NCI-H187 (cell line): Measurements from ENCODE around the gene PCDH11X.
"Not testable (repeated sequence)": the region's sequence is repeated elsewhere in the genome, so short reads cannot be mapped to it uniquely, and the experiment has no call there.

Experiments used
- DNase-seq, 2 experiments: peaks; one replicate each; lab custom pipeline; 2025; lab: John Stamatoyannopoulos, UW

The PCDH11X gene, protein sequence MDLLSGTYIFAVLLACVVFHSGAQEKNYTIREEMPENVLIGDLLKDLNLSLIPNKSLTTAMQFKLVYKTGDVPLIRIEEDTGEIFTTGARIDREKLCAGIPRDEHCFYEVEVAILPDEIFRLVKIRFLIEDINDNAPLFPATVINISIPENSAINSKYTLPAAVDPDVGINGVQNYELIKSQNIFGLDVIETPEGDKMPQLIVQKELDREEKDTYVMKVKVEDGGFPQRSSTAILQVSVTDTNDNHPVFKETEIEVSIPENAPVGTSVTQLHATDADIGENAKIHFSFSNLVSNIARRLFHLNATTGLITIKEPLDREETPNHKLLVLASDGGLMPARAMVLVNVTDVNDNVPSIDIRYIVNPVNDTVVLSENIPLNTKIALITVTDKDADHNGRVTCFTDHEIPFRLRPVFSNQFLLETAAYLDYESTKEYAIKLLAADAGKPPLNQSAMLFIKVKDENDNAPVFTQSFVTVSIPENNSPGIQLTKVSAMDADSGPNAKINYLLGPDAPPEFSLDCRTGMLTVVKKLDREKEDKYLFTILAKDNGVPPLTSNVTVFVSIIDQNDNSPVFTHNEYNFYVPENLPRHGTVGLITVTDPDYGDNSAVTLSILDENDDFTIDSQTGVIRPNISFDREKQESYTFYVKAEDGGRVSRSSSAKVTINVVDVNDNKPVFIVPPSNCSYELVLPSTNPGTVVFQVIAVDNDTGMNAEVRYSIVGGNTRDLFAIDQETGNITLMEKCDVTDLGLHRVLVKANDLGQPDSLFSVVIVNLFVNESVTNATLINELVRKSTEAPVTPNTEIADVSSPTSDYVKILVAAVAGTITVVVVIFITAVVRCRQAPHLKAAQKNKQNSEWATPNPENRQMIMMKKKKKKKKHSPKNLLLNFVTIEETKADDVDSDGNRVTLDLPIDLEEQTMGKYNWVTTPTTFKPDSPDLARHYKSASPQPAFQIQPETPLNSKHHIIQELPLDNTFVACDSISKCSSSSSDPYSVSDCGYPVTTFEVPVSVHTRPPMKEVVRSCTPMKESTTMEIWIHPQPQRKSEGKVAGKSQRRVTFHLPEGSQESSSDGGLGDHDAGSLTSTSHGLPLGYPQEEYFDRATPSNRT (N-terminal part only)

GRCh38 chrX:91779135-91779534 lies at the start of gene PCDH11X:
TSS of gene PCDH11X (plus strand) at chrX:91779375. CDS start at chrX:91835505, 56,130 bp downstream.
- not testable (repeated sequence) for DNase-seq

GRCh38 chrX:91747446-91747845 lies 31.7 kb upstream of the PCDH11X start:
- not testable (repeated sequence) for DNase-seq

- DNase-seq: not testable (repeated sequence)
These were observed 26.2 kb upstream of the PCDH11X start for GRCh38 chrX:91753022-91753421.

DNA sequence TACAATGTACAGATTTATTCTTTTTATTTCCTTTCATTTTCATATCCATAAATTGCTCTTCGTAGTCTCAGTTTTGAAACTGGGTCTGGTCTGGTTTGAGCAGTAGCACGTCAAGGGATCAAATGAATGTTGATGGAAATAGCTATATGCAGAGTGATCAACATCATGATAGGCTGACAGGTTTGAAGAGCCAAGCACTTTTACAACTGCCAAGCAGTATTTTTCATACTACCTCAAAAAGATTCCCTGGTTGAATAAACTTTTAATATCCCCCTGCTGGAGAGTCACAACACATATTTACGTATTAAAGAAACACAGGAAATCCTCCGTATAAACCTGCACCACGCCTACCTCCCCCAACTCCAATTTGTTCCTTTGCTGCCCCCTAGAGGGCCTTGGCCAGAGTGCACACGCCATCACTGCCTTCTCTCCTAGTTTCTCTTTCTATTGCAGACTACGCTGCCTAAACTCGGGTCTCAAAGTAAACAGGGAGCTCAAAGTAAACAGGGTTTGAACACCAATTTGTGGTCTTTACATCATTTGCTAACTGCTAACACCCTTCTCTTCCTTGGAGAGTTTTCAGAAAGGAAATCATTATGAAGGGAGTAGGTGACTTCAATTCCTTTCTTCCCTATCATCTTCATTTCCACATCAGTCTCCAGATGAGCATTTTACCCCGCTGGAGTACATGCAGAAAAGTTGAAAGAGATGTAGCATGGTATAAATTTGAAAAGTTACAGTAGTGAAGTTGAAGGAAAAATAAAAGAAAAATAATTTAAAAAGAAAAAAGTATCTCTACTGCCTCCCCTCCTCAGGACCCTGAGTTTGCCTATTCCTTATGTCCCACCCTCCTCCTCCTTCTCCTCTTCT lies 8.3 kb upstream of the PCDH11X start:
- not testable (repeated sequence) for DNase-seq

- DNase-seq: not testable (repeated sequence)
These were observed 5.2 kb upstream of the PCDH11X start for GRCh38 chrX:91773943-91774342.

DNA sequence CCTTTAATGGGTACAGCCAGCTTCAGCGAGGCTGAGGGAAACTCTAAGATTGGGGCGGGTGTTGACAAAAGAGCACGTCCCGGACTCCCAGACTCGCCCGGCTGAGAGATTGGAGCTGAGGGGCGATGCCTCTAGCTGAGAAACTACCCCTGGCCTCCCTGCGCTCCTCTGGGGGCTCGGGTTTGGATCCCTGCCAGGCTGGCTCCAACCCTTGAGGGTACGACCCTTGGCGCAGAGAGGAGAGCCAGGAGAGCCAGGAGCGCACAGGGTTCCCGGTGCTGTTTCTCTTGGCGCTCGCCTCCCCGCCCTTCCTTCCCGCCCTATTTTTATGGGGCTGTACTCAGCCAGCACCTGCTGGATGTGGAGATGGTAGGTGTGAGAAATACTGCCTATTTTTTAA lies 833 bp downstream of the PCDH11X start:
- not testable (repeated sequence) for DNase-seq

- not testable (repeated sequence) for DNase-seq
These were observed 1.5 kb downstream of the PCDH11X start for GRCh38 chrX:91780698-91781097.

GRCh38 chrX:91781553-91782298 lies 2.6 kb downstream of the PCDH11X start:
- not testable (repeated sequence) for DNase-seq

DNA sequence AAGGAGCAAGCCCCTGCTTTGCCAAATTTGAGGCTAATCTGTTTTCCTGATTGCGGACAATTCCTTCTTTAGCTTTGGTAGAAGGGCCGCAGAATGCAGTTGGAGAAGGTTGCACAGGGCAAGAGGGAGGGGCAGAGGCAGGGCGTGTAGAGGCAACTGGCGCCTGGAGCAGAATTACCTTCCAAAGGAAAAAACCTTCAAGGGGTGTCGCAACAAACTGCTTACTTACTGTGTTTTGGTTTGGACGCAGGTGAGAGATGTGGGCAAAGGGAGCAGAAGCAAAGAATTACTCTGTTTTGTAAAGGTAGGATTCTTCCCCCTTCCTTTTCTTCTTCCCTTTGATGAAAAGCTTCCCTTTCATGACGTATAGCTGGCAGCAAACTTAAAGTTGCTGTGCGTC lies 3.6 kb downstream of the PCDH11X start:
- DNase-seq: not testable (repeated sequence)

DNA sequence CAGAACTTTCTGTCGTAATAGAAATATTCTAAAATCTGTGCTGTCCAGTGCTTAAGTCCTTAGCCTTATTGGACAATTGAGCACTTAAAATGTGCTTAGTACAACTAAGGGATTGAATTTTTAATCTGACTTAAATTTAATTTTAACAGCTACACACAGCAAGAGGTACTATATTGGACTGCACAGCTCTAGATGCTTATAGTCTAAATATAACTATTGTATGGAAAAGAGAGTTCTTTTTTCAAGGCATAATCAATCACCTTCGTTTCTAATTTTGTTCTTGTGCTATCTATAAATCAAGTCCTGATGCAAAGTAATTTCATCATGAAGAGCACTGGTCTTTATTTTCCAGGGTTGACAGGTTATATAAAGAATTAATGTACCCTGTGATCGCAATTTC lies 38.4 kb downstream of the PCDH11X start:
- not testable (repeated sequence) for DNase-seq

GRCh38 chrX:91825321-91825720 lies 46.1 kb downstream of the PCDH11X start:
- DNase-seq: not testable (repeated sequence)
